WERI-Rb-1 (cell line): Measurements from ENCODE around the gene CCDC85C.
"Not testable (repeated sequence)": the region's sequence is repeated elsewhere in the genome, so short reads cannot be mapped to it uniquely, and the experiment has no call there.

Experiments
- DNase-seq: peaks from one replicate; pipeline ENCODE4 v3.0.0-alpha.2; 2020
- H3K27ac ChIP-seq: fragments of 250-450 bp; sonication (Bioruptor Pico); 2 replicates; pipeline ENCODE4 v1.5.1; 2020; ENCODE audit warnings: mild to moderate bottlenecking, moderate library complexity
- H3K27me3 ChIP-seq: fragments of 250-450 bp; sonication (Bioruptor Pico); 2 replicates; pipeline ENCODE4 v1.5.1; 2021; ENCODE audit warnings: mild to moderate bottlenecking, low read depth, moderate library complexity; ENCODE audit not compliant: insufficient read depth, severe bottlenecking
- H3K36me3 ChIP-seq: fragments of 250-450 bp; sonication (Bioruptor Pico); 2 replicates; pipeline ENCODE4 v1.5.1; 2020; ENCODE audit warnings: mild to moderate bottlenecking, moderate library complexity
- H3K4me3 ChIP-seq: 2 replicates; pipeline ENCODE4 v1.5.1; 2011; ENCODE audit warnings: low read depth, mild to moderate bottlenecking, control low read depth, low read length
- H3K9me3 ChIP-seq: fragments of 250-450 bp; sonication (Bioruptor Pico); 2 replicates; pipeline ENCODE4 v1.5.1; 2021; ENCODE audit warnings: mild to moderate bottlenecking, moderate library complexity; ENCODE audit not compliant: severe bottlenecking
- CTCF ChIP-seq: IDR thresholded peaks from 2 replicates; pipeline ENCODE4 v1.5.1; 2011; ENCODE audit warnings: low read depth, mild to moderate bottlenecking, control low read depth, inconsistent platforms, low read length

The CCDC85C gene

GRCh38 chr14:99643343-99643742, 39.3 kb upstream of the CCDC85C start:
- Histone ChIP-seq H3K36me3 (no peaks in the 10 kb centered on the region), H3K27ac (no peak overlapping the region), H3K4me3 (no peak overlapping the region), H3K27me3 (no peaks in the 10 kb centered on the region), H3K9me3 (no peaks in the 10 kb centered on the region)
- TF ChIP-seq CTCF = no peak
- no peak for DNase-seq

- H3K36me3 ChIP-seq, H3K9me3 ChIP-seq, H3K27me3 ChIP-seq, H3K27ac ChIP-seq, H3K4me3 ChIP-seq, DNase-seq: not testable (repeated sequence)
These were observed 38.8 kb upstream of the CCDC85C start for GRCh38 chr14:99642771-99643170.

- Histone ChIP-seq H3K9me3 (no peaks in the 10 kb centered on the region), H3K4me3 (no peak overlapping the region), H3K27ac (no peak overlapping the region), H3K27me3 (no peaks in the 10 kb centered on the region), H3K36me3 (no peaks in the 10 kb centered on the region)
- no peak for DNase-seq
- TF ChIP-seq CTCF = no peak
These were observed 33.6 kb upstream of the CCDC85C start for GRCh38 chr14:99637624-99638023.

GRCh38 chr14:99636487-99636886, 32.5 kb upstream of the CCDC85C start:
- Histone ChIP-seq H3K27me3 (no peaks in the 10 kb centered on the region), H3K4me3 (no peak overlapping the region), H3K9me3 (no peaks in the 10 kb centered on the region), H3K27ac (no peak overlapping the region), H3K36me3 (no peaks in the 10 kb centered on the region)
- DNase-seq = no peak
- no peak for TF ChIP-seq CTCF

GRCh38 chr14:99635116-99635515, 31.1 kb upstream of the CCDC85C start:
- no peaks in the 10 kb centered on the region for H3K27me3 ChIP-seq
- TF ChIP-seq CTCF = no peak
- no peak overlapping the region for H3K4me3 ChIP-seq
- H3K27ac ChIP-seq = no peak overlapping the region
- no peak for DNase-seq
- H3K9me3 ChIP-seq = no peaks in the 10 kb centered on the region
- no peaks in the 10 kb centered on the region for H3K36me3 ChIP-seq

GRCh38 chr14:99634443-99634842, 30.4 kb upstream of the CCDC85C start:
- Histone ChIP-seq H3K27me3 (no peaks in the 10 kb centered on the region), H3K36me3 (no peaks in the 10 kb centered on the region), H3K27ac (no peak overlapping the region), H3K4me3 (no peak overlapping the region), H3K9me3 (no peaks in the 10 kb centered on the region)
- TF ChIP-seq CTCF = no peak
- no peak for DNase-seq

GRCh38 chr14:99633918-99634317, 29.9 kb upstream of the CCDC85C start:
- H3K27ac ChIP-seq = no peak overlapping the region
- H3K27me3 ChIP-seq = no peaks in the 10 kb centered on the region
- H3K4me3 ChIP-seq = no peak overlapping the region
- DNase-seq = no peak
- no peak for TF ChIP-seq CTCF
- no peaks in the 10 kb centered on the region for H3K9me3 ChIP-seq
- H3K36me3 ChIP-seq = no peaks in the 10 kb centered on the region
